ENCODE measurements around the gene DMD.

The DMD gene

DNA sequence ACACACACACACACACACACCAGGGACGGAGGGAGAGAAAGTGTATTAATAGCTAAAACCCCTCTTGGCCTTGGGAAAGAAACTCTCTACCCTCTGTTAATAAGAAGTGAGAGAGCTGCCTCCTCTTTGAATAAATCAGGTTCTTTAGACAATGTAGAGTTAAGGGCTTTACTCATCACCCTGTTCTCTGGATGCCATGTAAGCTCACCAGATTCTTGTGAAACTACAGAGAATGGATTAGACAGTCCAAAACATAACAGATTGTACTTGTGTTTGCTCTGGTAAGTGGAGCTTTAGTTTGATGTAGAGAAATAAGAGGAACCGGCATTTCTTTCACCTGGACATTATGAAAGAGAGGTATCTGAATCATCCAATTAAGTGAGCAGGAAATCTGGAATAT, 263.2 kb downstream of the DMD start:
- TF ChIP-seq, protein P1, sequence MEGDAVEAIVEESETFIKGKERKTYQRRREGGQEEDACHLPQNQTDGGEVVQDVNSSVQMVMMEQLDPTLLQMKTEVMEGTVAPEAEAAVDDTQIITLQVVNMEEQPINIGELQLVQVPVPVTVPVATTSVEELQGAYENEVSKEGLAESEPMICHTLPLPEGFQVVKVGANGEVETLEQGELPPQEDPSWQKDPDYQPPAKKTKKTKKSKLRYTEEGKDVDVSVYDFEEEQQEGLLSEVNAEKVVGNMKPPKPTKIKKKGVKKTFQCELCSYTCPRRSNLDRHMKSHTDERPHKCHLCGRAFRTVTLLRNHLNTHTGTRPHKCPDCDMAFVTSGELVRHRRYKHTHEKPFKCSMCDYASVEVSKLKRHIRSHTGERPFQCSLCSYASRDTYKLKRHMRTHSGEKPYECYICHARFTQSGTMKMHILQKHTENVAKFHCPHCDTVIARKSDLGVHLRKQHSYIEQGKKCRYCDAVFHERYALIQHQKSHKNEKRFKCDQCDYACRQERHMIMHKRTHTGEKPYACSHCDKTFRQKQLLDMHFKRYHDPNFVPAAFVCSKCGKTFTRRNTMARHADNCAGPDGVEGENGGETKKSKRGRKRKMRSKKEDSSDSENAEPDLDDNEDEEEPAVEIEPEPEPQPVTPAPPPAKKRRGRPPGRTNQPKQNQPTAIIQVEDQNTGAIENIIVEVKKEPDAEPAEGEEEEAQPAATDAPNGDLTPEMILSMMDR (IDR thresholded peaks at IDR 0.05; ENCODE audit: low read depth, low read length, missing control alignments): no peak
- DNase-seq (ENCODE audit: low read depth): no peak
- no peak overlapping the region for H3K4me3 ChIP-seq (ENCODE audit: low read depth, low read length)

DNA sequence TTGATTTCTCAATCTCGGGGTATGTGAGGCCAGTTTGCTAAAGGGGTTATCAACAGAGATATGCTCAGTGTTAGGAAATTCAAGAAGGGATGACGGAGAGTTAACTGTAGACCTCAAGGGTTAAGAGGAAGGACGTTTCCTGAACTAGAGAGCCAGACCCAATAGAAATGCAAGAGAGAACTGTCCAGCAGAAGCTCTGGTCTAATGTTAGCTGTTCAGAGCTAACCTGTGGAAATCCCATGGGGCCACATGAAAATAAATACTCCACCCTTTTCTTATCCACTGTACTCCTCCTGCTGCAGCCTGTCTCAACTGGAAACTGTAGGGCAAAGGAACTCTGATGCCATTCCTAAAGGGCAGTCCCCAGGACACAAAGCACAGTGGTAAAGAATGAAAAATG, 274.3 kb downstream of the DMD start:
- no peak for DNase-seq (ENCODE audit: low read depth)
- H3K4me3 ChIP-seq (ENCODE audit: low read depth, low read length): no peak overlapping the region
- TF ChIP-seq, protein P1 (IDR thresholded peaks at IDR 0.05; ENCODE audit: low read depth, low read length, missing control alignments): no peak

DNA sequence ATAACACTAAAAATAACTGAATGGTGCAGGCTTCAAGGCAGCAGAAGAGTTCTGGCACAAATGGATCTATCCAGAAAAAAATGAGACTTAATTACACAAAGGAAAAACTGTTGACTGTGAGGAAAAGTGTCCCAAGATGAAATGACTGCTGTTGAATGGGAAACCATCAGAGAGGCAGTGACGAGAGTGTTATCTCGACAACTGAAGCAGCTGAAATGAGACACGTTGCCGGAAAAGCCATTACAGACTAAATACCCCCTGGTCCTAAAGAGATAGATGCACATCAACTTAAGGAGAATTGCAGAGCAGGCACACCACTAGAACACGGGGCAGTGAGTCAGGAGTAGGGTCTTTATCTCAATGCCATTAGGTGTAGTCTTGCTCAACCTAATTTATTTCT, 277.8 kb downstream of the DMD start:
- TF ChIP-seq, protein P1 (IDR thresholded peaks at IDR 0.05; ENCODE audit: low read depth, low read length, missing control alignments): no peak
- no peak overlapping the region for H3K4me3 ChIP-seq (ENCODE audit: low read depth, low read length)
- no peak for DNase-seq (ENCODE audit: low read depth)

DNA sequence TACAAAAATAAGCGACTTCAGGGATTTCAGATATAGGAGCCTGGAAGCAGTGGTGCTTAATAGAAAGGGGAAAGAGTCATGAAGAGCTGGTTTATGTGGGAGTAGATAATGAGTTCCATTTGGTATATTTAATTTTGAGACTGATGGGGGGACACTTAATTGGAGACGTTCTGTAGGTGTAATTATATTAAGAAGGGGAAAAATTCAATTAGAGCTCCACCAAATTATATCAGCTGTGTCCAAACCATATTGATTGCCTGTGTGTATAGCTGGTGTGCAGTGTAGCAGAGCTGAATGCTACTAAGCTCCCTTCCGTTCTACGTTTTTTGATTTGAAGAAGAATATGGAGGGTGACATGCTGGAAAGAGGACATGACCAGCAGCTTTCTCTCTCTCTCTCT, 282.3 kb downstream of the DMD start:
- no peak overlapping the region for H3K4me3 ChIP-seq (ENCODE audit: low read depth, low read length)
- no peak for DNase-seq (ENCODE audit: low read depth)
- TF ChIP-seq, protein P1 (IDR thresholded peaks at IDR 0.05; ENCODE audit: low read depth, low read length, missing control alignments): no peak

DNA sequence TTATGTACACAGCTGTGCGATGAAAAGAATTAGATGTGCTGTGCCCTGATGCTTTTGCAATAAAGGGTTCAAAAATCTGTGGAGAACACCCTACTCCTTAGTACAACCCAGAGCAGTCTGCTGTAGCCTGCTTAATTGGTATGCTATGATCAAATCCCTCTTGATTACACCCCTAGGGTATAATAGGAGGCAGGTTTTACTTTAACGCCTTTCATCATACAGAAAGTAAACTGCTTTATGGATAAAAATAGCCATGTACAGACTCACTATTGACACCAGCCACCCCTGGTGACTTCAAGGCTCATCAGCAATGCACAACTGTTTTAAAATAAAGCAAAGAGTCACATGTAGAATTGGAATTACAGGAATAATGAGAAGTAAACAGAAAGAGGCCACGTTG, 315.3 kb downstream of the DMD start:
- H3K4me3 ChIP-seq (ENCODE audit: low read depth, low read length): no peak overlapping the region
- TF ChIP-seq, protein P1 (IDR thresholded peaks at IDR 0.05; ENCODE audit: low read depth, low read length, missing control alignments): no peak
- no peak for DNase-seq (ENCODE audit: low read depth)

DNA sequence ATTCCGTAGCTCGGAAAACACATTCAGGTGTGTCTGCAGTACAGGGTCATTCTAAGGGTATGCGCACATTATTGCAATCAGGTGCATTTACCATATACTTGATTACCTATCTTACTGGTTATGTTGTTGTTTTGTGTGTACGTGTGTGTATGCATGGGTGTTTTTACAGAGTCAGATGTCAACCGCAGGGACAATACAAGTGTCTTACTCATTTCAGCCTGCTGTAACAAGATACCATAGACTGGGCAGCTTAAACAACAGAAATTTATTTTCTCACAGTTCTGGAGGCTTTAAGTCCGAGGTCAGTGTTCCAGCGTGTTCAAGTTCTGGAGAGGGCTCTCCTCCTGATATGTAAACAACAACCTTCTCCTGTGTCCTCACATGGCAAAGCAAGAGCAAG, 316.7 kb downstream of the DMD start:
- H3K4me3 ChIP-seq (ENCODE audit: low read depth, low read length): no peak overlapping the region
- TF ChIP-seq, protein P1 (IDR thresholded peaks at IDR 0.05; ENCODE audit: low read depth, low read length, missing control alignments): no peak
- DNase-seq (ENCODE audit: low read depth): no peak

DNA sequence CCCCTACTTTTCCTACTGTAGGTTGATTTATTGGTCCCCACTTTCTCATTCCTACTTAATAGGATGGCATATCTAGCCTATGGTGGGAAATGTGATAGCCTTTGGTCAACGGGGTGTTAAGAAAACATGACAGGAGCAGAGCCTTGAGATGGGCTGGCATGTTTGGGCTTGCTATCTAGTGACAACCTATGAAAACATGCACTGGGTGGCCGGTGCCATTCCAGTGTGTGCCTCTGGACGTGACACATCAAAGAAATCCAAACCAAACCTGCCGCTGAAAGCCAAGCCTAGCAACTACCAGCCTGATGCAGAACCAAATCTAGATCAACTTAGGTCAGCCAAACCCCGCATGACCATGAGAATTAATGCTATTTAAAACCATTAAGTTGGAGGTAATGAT, 317.6 kb downstream of the DMD start:
- DNase-seq (ENCODE audit: low read depth): no peak
- TF ChIP-seq, protein P1 (IDR thresholded peaks at IDR 0.05; ENCODE audit: low read depth, low read length, missing control alignments): no peak
- no peak overlapping the region for H3K4me3 ChIP-seq (ENCODE audit: low read depth, low read length)

Data from GM12864 (cell line).